Measurements from ENCODE around the gene ANP32B.

ANP32B gene

GRCh38 chr9:98039607-98040017 lies 56.5 kb downstream of the ANP32B start:
- H3K27ac ChIP-seq = no peak overlapping the region
- no peaks in the 10 kb centered on the region for H4K20me1 ChIP-seq (ENCODE audit: insufficient read depth)
- no peaks in the 10 kb centered on the region for H3K4me1 ChIP-seq (ENCODE audit: low read depth, poor library complexity, severe bottlenecking)
- no peak for TF ChIP-seq CTCF (conservative IDR thresholded peaks at IDR 0.05; ENCODE audit: low read depth, low read length)
- no peak overlapping the region for H3K4me3 ChIP-seq (IDR thresholded peaks at IDR 0.05; ENCODE audit: insufficient read depth, low read depth, low read length)
- H2AFZ ChIP-seq (ENCODE audit: low read depth) = no peak overlapping the region
- H3K36me3 ChIP-seq (ENCODE audit: insufficient read depth) = no peaks in the 10 kb centered on the region
- no peak overlapping the region for H3K4me2 ChIP-seq
- no peak overlapping the region for H3K9ac ChIP-seq
- H3K27me3 ChIP-seq (ENCODE audit: insufficient read depth, low read depth) = no peaks in the 10 kb centered on the region
- no peaks in the 10 kb centered on the region for H3K79me2 ChIP-seq (ENCODE audit: insufficient read depth, low read depth)

- Histone ChIP-seq H3K27me3 (ENCODE audit: insufficient read depth, low read depth) (no peaks in the 10 kb centered on the region), H3K4me1 (ENCODE audit: low read depth, poor library complexity, severe bottlenecking) (peaks cover 6% of the 10 kb centered on the region), H3K9ac (no peak overlapping the region), H2AFZ (ENCODE audit: low read depth) (no peak overlapping the region; the same call in 1 of the 2 replicates), H3K4me3 (IDR thresholded peaks at IDR 0.05; ENCODE audit: insufficient read depth, low read depth, low read length) (no peak overlapping the region), H3K27ac (no peak overlapping the region), H3K4me2 (no peak overlapping the region), H3K36me3 (ENCODE audit: insufficient read depth) (no peaks in the 10 kb centered on the region), H4K20me1 (ENCODE audit: insufficient read depth) (no peaks in the 10 kb centered on the region), H3K79me2 (ENCODE audit: insufficient read depth, low read depth) (no peaks in the 10 kb centered on the region)
- TF ChIP-seq CTCF (conservative IDR thresholded peaks at IDR 0.05; ENCODE audit: low read depth, low read length) = no peak
Observed at GRCh38 chr9:98040212-98040611, 57.1 kb downstream of the ANP32B start.

- TF ChIP-seq CTCF (conservative IDR thresholded peaks at IDR 0.05; ENCODE audit: low read depth, low read length) = no peak
- no peak overlapping the region for H2AFZ ChIP-seq (ENCODE audit: low read depth)
- no peak overlapping the region for H3K27ac ChIP-seq
- H3K36me3 ChIP-seq (ENCODE audit: insufficient read depth) = no peaks in the 10 kb centered on the region
- H3K4me1 ChIP-seq (ENCODE audit: low read depth, poor library complexity, severe bottlenecking) = peaks cover 7% of the 10 kb centered on the region
- peaks cover 20% of the 10 kb centered on the region; the same call in 1 of the 2 replicates for H3K79me2 ChIP-seq (ENCODE audit: insufficient read depth, low read depth)
- no peak overlapping the region for H3K4me3 ChIP-seq (IDR thresholded peaks at IDR 0.05; ENCODE audit: insufficient read depth, low read depth, low read length)
- H4K20me1 ChIP-seq (ENCODE audit: insufficient read depth) = no peaks in the 10 kb centered on the region
- H3K9ac ChIP-seq = no peak overlapping the region
- H3K27me3 ChIP-seq (ENCODE audit: insufficient read depth, low read depth) = no peaks in the 10 kb centered on the region
- no peak overlapping the region for H3K4me2 ChIP-seq
Observed at GRCh38 chr9:98043915-98044314, 60.8 kb downstream of the ANP32B start.

GRCh38 chr9:98045234-98046179 lies 62.4 kb downstream of the ANP32B start:
- Histone ChIP-seq H3K27ac (peak overlapping the region; percentile 51), H3K79me2 (ENCODE audit: insufficient read depth, low read depth) (peaks cover 20% of the 10 kb centered on the region; the same call in 1 of the 2 replicates), H3K4me3 (IDR thresholded peaks at IDR 0.05; ENCODE audit: insufficient read depth, low read depth, low read length) (no peak overlapping the region)

More at GRCh38 chr9:98045234-98046179, 62.4 kb downstream of the ANP32B start:
- no peaks in the 10 kb centered on the region for H4K20me1 ChIP-seq (ENCODE audit: insufficient read depth)
- no peaks in the 10 kb centered on the region for H3K27me3 ChIP-seq (ENCODE audit: insufficient read depth, low read depth)
- H3K4me2 ChIP-seq = peak overlapping the region; percentile 27; the same call in 1 of the 2 replicates
- H3K4me1 ChIP-seq (ENCODE audit: low read depth, poor library complexity, severe bottlenecking) = peaks cover 7% of the 10 kb centered on the region
- peak overlapping the region; percentile 25 for H2AFZ ChIP-seq (ENCODE audit: low read depth)
- TF ChIP-seq CTCF (conservative IDR thresholded peaks at IDR 0.05; ENCODE audit: low read depth, low read length) = peak; percentile 22; the same call in 1 of the 2 replicates
- H3K36me3 ChIP-seq (ENCODE audit: insufficient read depth) = no peaks in the 10 kb centered on the region
- peak overlapping the region; percentile 60 for H3K9ac ChIP-seq
